ENCODE measurements around the gene WNT4.
"Not testable (repeated sequence)": the region's sequence is repeated elsewhere in the genome, so short reads cannot be mapped to it uniquely, and the experiment has no call there.

WNT4 gene

DNA sequence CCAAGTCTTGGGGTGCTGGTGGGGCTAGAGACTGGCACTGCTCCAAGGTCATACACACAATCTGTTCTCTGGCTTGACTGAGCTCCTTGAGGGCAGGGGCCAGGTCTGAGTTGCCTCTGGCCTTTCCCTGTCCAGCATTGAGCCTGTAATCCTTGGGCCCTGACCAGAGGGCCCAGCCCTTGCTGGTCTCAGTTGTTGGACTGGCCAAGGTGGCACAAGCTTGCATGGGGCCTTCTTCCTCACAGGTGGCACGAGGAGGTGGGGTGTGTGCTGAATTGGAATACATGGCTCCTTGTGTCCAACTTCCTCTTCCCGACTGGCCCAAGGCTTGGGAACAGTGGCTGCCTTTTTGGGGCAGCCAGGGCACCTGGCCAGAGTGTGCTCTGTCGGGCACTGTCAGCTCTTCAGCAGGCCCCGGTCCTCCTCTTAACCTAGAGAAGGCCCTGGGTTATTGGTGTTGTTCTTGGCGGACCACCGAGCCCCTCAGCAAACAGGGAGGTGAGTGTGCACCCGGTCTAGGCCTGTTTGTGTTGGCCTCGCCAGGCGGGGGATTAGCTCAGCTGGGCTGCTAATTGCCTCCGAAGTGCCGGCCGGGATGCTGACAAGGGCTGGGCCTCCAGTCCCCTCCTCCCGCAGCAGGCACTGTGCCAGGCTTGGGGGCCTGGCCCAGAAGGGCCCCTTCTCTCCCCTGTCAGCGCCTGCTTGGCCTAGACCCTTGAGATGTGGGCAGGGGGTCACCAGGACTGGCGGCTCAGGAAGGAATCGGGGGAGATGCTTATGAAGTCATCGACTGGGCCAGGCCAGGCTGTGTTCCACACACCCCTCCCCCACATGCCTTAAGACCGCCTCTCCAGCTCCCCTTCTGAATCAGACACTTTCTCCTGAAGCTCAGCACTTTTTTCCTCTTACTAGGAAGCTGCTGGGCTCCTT lies 28.5 kb downstream of the WNT4 start:
- no peak for DNase-seq (ENCODE audit: extremely low read depth in 1 of 2, low read depth in 1 of 2)

DNA sequence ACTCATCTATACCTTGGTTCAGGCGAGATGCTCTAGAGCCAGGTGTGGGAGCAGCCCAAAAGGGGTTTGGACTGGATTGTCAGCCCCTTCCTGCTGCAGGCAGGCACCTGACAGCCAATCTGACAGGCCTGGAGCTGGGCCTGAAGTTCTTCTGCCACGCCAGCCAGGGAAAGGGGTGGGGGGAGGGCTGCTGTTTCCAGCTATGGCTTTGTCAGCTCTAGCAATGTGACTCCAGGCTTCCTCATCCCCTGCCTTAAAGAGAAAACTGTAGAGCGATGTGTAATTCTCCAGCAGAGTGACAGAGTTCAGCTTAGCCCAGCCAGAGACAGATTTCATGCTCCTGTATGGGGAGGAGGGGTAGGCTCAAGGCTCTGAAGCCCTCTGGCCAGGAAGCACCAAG lies 30.3 kb downstream of the WNT4 start:
- DNase-seq (ENCODE audit: extremely low read depth in 1 of 2, low read depth in 1 of 2): no peak

DNA sequence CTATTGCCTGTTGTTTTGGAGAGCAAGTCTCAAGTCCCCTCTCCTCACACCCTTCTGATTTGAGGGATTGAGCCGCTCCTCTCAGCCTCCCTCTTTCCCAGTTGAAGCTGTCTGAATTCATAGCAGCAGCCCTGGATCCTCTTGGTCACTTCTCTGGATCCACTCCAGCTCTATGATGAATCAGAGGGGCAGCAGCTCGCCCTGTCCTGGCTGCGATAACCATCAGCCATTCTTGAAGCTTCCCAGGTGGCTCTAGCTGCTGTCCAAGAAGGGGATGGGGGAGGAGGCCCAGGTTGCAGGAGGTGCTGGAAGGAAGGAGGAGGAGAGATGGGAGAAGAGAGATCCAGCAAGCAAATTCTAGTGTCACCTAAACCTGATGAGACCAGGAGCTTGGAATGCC lies 31.3 kb downstream of the WNT4 start:
- no peak for DNase-seq (ENCODE audit: extremely low read depth in 1 of 2, low read depth in 1 of 2)

DNA sequence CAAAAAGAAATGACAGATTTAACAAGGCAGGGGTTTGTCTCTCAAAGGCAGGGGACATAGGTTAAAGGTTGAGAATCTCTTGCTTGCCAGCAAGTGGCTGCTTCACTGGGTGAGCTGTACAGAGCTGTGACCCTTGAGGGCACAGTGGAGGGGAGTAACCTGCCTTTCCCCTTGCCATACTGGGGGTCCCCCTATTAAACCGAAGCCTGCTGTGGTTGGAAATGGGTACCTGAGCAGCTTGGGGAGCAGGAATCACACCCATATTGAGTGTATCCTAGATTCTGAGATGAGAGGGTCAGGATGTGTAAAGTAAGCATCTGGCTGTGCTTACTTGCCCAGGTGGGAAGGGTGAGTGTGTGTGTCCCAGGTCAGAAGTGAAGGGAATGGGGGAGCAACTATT lies 31.8 kb downstream of the WNT4 start:
- no peak for DNase-seq (ENCODE audit: extremely low read depth in 1 of 2, low read depth in 1 of 2)

DNA sequence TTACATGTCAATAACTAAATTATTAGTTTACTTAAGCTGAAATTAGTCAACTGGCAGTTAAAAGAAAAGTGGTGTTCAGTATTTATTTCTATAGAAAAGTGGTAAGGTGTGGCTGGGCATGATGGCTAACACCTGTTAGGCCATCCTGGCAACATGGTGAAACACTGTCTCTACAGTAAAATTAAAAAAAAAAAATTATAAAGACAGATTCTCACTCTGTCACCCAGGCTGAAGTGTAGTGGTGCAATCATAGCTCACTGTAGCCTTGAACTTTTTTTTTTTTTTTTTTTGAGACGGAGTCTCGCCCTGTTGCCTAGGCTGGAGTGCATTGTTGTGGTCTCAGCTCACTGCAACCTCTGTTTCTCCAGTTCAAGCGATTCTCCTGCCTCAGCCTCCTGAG lies 32.9 kb downstream of the WNT4 start:
- no peak for DNase-seq (ENCODE audit: extremely low read depth in 1 of 2, low read depth in 1 of 2)

DNA sequence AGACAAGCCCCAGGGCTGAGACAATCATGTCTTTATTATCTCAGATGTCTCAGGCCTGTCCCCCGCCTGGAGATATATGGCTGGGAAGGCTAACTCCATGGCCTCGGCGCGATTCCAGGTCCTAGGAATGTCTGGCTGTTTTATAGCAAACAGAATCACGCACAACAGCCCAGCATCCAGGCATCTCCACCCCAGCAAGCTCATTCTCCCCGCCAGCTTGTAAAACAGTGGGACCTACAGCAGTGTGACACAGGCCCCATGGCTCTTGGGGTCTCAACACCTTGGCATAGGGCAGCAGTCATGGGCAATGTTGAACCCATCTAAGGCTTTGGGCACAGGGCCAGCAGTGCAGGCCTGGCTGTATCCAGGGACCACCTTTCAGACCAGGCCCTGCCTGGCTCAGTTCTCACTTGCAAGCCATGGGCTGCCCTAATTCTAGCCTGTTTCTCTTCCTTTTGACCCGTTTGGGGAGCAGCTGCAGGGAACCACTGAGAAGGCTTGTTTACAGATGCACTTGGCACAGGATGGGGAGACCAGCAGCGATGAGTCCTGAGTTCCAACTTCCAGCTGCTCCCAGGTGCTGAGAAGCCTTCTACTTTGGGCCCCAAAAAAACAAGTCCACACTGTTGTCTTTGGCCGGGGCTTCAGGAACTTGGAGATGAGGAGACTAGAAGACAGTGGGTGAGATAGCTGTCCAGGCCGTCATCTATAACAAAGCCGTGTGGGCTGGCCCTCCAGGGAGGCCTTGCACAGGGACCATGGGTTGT lies 34.4 kb downstream of the WNT4 start:
- no peak for DNase-seq (ENCODE audit: extremely low read depth in 1 of 2, low read depth in 1 of 2)

DNA sequence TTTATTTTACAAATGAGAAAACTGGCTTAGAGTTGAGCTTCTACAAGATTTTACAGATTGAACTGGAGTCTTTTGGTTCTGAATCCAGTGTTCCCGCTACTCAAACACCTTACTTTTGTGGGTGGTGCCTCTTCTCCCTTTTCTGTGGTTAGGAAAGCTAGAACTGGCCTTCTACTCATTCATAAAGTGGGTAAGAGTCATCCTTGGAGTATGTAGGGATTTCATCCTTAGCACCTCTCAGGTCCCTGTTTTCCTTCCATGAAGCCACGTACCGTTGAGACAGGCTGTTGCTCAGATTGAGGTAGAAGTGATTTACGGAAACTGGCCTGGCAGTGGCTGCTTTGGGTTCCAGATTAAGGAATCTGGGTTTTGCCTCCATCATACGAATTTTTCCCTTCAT lies 35.8 kb downstream of the WNT4 start:
- DNase-seq (ENCODE audit: extremely low read depth in 1 of 2, low read depth in 1 of 2): no peak

DNA sequence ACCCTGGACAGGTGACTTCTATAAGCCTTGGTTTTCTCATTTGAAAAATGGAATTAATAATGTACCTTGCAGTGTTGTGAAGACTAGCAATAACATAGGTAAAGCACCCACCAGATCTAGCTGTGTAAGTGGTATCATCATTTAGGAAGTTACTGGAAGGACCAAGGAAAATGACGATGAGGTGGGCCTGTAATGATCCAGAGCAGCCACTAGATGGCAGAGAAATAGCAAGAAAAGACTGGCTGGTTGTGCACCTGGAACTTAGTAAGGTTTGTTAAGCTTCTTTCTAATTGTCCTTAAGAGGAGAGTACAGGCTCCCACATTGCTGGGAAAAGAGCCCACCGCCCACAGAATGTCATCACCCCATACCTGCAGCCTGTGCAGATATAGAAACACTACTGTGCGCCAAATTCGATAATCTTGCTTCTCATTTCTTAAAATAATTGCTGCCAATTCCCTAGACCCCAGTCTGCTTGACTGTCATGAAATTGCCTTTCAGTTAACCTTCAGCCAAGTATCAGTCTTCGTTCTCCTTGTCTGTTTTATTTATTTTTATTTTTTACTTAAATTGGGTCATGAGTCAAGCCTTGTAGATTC lies 37.2 kb downstream of the WNT4 start:
- DNase-seq (ENCODE audit: extremely low read depth in 1 of 2, low read depth in 1 of 2): no peak

DNA sequence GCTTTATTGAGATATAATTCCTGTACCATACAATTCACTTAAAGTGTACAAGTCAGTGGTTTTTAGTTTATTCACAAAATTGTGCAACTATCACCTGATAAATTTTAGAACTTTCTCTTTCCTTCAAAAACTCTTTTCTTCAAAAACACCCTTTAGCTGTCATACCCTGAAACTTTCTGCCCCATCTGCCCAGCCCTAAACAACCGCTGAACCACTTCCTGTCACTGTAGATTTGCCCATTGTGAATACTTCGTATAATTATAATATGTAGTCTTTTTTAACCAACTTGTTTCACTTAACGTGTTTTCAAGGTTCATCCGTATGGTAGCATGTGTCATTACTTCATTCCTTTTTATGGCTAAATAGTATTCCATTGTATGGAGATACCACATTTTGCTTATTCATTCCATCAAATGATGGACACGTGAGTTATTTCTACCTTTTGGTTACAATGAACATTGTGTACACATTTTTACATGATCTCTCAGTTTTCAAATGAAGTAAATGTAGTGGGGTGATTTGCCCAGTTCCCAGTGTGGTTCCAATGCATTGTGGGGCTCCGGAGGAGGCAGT lies 37.9 kb downstream of the WNT4 start:
- DNase-seq (ENCODE audit: extremely low read depth in 1 of 2, low read depth in 1 of 2): no peak

DNA sequence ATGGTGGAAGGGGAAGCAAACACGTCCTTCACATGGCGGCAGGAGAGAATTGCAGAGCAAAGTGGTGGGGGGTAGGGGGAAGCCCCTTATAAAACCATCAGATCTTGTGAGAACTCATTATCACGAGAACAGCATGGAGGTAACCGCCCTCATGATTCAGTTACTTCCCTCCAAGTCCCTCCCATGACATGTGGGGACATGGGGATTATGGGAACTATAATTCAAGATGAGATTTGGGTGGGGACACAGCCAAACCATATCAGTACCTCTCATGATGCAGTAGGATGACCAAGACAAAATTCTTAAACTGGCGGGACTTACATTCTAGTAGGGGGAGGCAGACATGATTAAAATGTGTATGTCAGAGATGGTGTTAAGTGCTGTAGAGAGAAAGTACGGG lies 38.8 kb downstream of the WNT4 start:
- no peak for DNase-seq (ENCODE audit: extremely low read depth in 1 of 2, low read depth in 1 of 2)

DNA sequence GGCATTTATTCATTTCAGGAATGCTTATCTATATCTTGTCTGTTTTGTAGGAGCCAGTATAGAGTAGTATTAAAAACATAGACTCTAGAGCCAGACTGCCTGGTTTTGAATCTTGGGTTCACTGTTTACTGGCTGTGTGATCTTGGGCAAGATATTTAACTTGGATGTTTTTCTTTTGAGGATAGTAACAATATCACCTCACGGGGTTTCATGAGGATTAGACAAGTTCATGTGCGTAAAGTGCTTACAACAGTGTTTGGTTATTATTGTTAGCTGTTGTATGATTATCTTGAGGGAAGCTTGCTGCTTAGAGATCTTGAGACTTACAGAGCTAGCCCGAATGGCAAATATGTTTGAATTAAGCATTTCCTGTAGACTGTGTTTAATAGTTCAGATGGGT lies 40.2 kb downstream of the WNT4 start:
- DNase-seq (ENCODE audit: extremely low read depth in 1 of 2, low read depth in 1 of 2): no peak

DNA sequence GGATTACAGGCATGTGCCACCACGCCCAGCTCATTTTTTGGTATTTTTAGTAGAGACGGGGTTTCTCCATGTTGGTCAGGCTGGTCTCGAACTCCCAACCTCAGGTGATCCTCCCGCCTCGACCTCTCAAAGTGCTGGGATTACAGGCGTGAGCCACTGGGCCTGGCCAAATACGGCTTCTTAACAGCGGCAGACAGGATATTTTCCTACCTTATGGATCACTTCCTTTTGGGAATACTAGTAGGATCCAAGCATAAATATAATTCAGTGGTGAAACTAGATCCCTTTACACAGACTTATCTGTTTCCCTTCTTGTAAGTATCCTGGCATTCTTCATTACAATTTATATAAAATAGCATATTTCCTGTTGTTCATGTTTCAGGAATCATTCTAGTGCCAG lies 40.9 kb downstream of the WNT4 start:
- DNase-seq (ENCODE audit: extremely low read depth in 1 of 2, low read depth in 1 of 2): no peak

DNA sequence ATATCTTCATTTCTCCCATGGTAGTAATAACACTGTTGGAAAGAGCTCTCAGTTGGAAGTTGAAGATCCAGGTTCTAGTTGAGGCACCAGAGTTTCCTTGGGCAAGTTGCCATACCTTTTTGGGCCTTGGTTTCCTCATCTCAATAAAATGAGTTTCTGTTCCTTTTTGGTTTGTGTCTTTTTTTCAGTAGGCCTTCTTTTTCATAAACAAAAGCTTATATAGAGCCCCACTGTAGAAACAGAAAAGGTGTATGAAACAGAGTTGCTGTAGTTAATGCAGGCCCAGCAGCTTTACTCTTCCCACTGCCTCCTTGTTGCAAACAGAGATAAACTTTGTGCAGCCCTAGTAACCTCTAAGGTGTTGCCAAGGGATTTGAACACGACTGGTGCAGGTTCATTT lies 41.7 kb downstream of the WNT4 start:
- no peak for DNase-seq (ENCODE audit: extremely low read depth in 1 of 2, low read depth in 1 of 2)

DNA sequence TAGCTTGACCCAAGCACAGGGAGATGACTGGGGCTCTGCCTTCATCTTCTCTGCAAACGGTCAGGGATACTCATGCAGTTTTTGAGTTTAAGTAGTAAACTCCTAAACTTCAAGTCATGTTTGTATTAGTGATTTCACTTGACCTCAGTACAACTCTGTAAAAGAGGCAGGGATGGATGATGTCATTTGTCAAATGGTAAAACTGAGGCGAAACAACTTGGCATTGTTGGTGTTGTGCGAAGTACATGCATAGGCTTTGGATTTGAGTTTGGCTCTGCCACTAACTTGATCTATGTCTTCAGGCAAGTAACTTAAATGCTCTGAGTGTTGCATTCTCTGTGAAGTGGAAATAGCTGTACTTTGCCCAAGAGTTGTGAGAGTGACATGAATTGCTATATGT lies 42.7 kb downstream of the WNT4 start:
- no peak for DNase-seq (ENCODE audit: extremely low read depth in 1 of 2, low read depth in 1 of 2)

DNA sequence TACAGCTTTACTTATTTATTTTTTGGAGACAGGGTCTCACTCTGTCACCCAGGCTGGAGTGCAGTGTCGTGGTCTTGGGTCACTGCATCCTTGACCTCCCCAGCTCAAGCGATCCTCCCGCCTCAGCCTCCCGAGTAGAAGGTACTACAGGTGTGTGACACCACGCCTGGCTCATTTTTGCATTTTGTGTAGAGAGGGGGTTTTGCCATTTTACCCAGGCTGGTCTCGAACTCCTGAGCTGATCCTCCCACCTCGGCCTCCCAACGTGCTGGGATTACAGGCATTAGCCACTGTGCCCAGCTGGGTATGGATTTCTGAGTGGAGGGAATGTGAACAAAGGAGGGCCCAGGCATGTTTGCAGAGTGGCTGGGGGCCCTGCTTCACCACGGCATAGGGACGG lies 44.1 kb downstream of the WNT4 start:
- no peak for DNase-seq (ENCODE audit: extremely low read depth in 1 of 2, low read depth in 1 of 2)

DNA sequence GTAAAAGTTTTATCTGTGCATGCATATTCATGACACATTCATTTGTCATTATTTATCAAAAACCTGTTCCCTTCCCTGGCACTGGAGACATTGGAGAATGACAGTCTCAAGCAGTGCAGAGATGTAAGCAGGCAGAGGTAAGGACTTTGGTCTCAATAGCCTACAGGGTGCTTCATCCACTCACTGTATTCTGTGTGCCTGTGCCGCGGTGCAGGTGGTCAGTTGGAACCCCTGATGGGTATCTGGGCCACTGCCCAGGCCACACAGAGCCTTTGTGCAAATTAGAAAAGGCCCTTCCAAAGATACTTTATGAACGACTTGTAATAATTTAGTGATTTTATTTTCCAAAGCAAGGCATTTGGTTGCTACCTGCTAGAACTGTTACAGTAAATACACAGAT lies 46.4 kb downstream of the WNT4 start:
- DNase-seq (ENCODE audit: extremely low read depth in 1 of 2, low read depth in 1 of 2): no peak

DNA sequence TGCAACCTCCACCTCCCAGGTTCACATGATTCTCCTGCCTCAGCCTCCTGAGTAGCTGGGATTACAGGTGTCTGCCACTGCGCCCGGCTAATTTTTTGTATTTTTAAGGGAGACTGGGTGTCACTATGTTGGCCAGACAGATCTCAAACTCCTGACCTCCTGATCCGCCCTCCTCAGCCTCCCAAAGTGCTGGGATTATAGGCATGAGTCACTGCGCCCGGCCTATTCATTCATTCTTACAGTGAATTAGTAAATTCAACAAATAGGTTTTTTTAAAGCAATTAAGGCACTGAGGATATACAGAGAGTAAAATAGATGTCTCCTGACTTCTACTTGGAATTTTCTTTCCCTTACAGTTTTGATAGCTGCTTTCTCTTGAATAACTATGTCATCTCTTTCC lies 46.9 kb downstream of the WNT4 start:
- no peak for DNase-seq (ENCODE audit: extremely low read depth in 1 of 2, low read depth in 1 of 2)

DNA sequence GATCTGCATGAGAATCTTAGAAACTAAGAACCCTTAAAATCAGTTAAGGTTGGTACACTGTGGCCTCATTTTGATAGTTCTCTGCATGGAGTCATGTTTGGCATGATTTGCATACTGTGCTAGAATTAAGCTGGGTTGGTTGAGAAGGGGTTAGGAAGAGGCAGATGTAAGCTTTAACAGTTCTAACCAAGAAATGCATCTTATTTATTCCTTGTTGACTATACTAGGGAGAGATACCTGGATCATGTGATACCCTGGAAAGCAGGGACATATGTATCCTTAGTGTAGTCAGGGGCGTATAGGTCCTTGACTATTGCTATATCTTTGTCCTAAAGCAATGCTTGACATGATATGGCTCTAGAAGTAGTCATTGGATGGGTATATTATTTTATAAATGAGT lies 49.4 kb downstream of the WNT4 start:
- DNase-seq (ENCODE audit: extremely low read depth in 1 of 2, low read depth in 1 of 2): no peak

DNA sequence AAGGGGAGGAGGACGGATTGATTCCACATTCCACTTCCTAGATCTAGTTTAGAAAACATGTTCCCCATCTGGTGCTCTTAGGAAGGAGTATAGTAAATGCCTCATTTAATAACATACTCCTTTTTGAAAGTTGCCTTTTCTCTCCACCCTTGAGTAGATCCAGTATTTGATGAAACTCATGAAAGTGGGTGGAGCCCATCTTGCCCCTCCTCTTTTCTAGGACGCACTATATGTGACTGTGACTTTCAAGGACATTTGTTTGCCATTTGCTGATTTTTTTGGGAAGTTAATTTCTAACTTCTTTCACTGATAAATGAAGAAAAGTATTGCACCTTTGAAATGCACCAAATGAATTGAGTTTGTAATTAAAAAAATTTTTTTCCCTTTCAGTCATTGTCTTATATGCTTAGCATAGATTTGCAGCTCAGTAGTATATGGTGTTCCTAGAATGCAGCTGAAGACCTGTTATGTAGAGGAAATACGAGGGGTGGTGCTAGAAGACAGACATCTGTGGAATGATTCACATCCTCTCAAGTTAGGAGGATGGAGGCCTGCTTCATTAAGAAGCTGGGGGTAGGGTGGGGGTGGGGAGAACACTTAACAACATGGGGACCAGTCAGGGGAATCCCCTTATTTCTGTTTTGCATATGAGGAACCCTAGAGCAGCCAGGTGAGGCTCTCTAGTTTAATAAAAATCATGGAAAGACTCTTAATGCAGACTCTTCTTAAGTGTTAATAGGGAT lies 50.7 kb downstream of the WNT4 start:
- DNase-seq (ENCODE audit: extremely low read depth in 1 of 2, low read depth in 1 of 2): not testable (repeated sequence)

DNA sequence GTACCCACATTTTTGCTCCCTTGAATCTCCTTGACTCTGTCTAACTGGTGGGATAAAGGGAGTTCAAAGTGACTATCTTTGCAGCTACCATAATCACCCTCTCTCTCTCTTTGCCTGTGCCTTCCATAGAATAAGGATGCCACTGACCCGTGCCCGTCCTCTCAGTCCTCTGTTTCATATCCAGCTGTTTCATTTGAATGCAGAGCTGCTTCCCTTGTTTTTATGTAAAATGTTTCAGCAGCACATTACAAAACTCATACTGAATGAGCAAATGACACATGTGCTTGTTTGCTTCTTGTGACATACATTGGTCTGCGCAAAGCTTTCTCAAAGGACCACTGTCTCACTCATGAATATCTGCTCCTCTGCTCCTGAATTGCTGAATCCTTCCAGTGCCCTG lies 52.0 kb downstream of the WNT4 start:
- DNase-seq (ENCODE audit: extremely low read depth in 1 of 2, low read depth in 1 of 2): no peak

DNA sequence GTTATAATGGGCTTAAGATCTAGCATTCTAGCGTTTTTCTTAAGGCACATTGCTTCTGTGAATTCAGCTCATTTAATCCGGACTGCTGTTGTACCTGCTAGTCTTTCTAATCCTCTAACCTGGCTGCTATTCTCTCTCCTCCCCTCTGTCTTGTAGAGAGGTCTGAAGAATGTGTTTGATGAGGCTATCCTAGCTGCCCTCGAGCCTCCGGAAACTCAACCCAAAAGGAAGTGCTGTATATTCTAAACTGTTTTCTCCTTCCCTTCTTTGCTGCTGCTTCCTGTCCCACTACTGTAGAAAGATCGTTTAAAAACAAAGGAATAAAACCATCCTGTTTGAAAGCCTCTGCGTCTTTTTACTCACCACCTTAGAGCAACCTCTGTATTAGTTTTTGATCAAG lies 53.1 kb downstream of the WNT4 start:
- DNase-seq (ENCODE audit: extremely low read depth in 1 of 2, low read depth in 1 of 2): no peak

All from activated CD8-positive, alpha-beta memory T cell treated with anti-CD3 and anti-CD28 coated beads for 1 hour (primary cell).